GOT3 (cell line): ENCODE data around the gene UTS2.

Experiments
- DNase-seq: peaks from one replicate; lab custom pipeline; 2025; ENCODE audit warnings: mixed read lengths; lab: John Stamatoyannopoulos, UW

UTS2 gene

GRCh38 chr1:7863756-7864328 lies 11.0 kb upstream of the UTS2 start:
- no peak for DNase-seq

- DNase-seq = no peak
Observed at GRCh38 chr1:7862211-7863060, 9.6 kb upstream of the UTS2 start.

- DNase-seq = no peak
Observed at GRCh38 chr1:7861452-7861851, 8.6 kb upstream of the UTS2 start.

GRCh38 chr1:7860130-7860529 lies 7.3 kb upstream of the UTS2 start:
- no peak for DNase-seq

- DNase-seq = no peak
Observed at GRCh38 chr1:7859406-7859805, 6.5 kb upstream of the UTS2 start.

GRCh38 chr1:7857985-7858384 lies 5.1 kb upstream of the UTS2 start:
- no peak for DNase-seq

- no peak for DNase-seq
Observed at GRCh38 chr1:7857000-7857399, 4.1 kb upstream of the UTS2 start.

- no peak for DNase-seq
Observed at GRCh38 chr1:7856345-7856744, 3.5 kb upstream of the UTS2 start.

GRCh38 chr1:7853684-7854026 lies 790 bp upstream of the UTS2 start:
- DNase-seq = no peak

GRCh38 chr1:7850786-7851185 lies 2.1 kb downstream of the UTS2 start:
- DNase-seq = no peak

- DNase-seq = no peak
Observed at GRCh38 chr1:7847599-7847998, 5.3 kb downstream of the UTS2 start.

GRCh38 chr1:7846656-7847055 lies 6.2 kb downstream of the UTS2 start:
- no peak for DNase-seq

GRCh38 chr1:7845761-7846160 lies 7.1 kb downstream of the UTS2 start:
- DNase-seq = no peak

GRCh38 chr1:7842517-7842916 lies 10.3 kb downstream of the UTS2 start:
- no peak for DNase-seq

GRCh38 chr1:7839526-7839925 lies 13.3 kb downstream of the UTS2 start:
- DNase-seq = no peak

- DNase-seq = no peak
Observed at GRCh38 chr1:7838714-7839113, 14.2 kb downstream of the UTS2 start.

GRCh38 chr1:7833035-7833434 lies 19.8 kb downstream of the UTS2 start:
- no peak for DNase-seq

- DNase-seq = no peak
Observed at GRCh38 chr1:7831458-7831857, 21.4 kb downstream of the UTS2 start.

GRCh38 chr1:7827126-7827955 lies 25.5 kb downstream of the UTS2 start:
- DNase-seq = no peak

- no peak for DNase-seq
Observed at GRCh38 chr1:7826363-7826762, 26.5 kb downstream of the UTS2 start.

- no peak for DNase-seq
Observed at GRCh38 chr1:7824701-7825100, 28.2 kb downstream of the UTS2 start.

- no peak for DNase-seq
Observed at GRCh38 chr1:7821282-7821681, 31.6 kb downstream of the UTS2 start.
